SU-DHL-6 (cell line): ENCODE data around the gene ACKR3.

Source experiments
- H2AFZ ChIP-seq: fragments of 200-600 bp; sonication (generic); 2 replicates; pipeline ENCODE4 v1.6.1; 2014; ENCODE audit warnings: low read depth, mild to moderate bottlenecking, moderate library complexity, mixed read lengths, antibody characterized with exemption, low read length; ENCODE audit not compliant: severe bottlenecking
- H3F3A ChIP-seq: fragments of 200-600 bp; shearing (Covaris generic); 2 replicates; pipeline ENCODE4 v1.6.0; 2016; ENCODE audit warnings: antibody characterized with exemption, mild to moderate bottlenecking; ENCODE audit not compliant: insufficient read depth
- H3K27ac ChIP-seq: fragments of 200-600 bp; sonication (generic); 2 replicates; pipeline ENCODE4 v1.5.1; 2016; ENCODE audit warnings: low read depth, mild to moderate bottlenecking, low read length, moderate library complexity, mixed read lengths
- H3K27me3 ChIP-seq: fragments of 200-600 bp; sonication (generic), shearing (Covaris generic); 2 replicates; pipeline ENCODE4 v1.6.0; 2014; ENCODE audit warnings: mild to moderate bottlenecking, low read length
- H3K36me3 ChIP-seq: fragments of 200-600 bp; sonication (generic); 2 replicates; pipeline ENCODE4 v1.6.1; 2014; ENCODE audit warnings: mild to moderate bottlenecking, low read length, mixed read lengths
- H3K4me2 ChIP-seq: fragments of 300-600, 200-600 bp; shearing (Covaris generic), sonication (generic); 2 replicates; pipeline ENCODE4 v1.6.0; 2014; ENCODE audit warnings: low read length, low read depth, mild to moderate bottlenecking; ENCODE audit not compliant: poor library complexity, severe bottlenecking
- H3K4me3 ChIP-seq: fragments of 200-600 bp; sonication (generic); 2 replicates; pipeline ENCODE4 v1.5.1; 2014; ENCODE audit warnings: antibody characterized with exemption, low read length, mild to moderate bottlenecking, mixed read lengths; ENCODE audit not compliant: insufficient read depth, poor library complexity, severe bottlenecking
- H3K79me2 ChIP-seq: fragments of 200-600 bp; sonication (generic); 2 replicates; pipeline ENCODE4 v1.6.1; 2014; ENCODE audit warnings: mild to moderate bottlenecking, low read length, moderate library complexity; ENCODE audit not compliant: insufficient read depth
- H3K9ac ChIP-seq: fragments of 200-600 bp; sonication (generic); 2 replicates; pipeline ENCODE4 v1.7.0; 2014; ENCODE audit warnings: mild to moderate bottlenecking, low read length
- H3K9me2 ChIP-seq: fragments of 200-600 bp; sonication (generic); replicated peaks from 2 replicates; pipeline ENCODE4 v1.6.1; 2014; ENCODE audit warnings: low read length; ENCODE audit not compliant: insufficient read depth
- H3K9me3 ChIP-seq: fragments of 200-600 bp; sonication (generic); 2 replicates; pipeline ENCODE4 v1.6.1; 2014; ENCODE audit warnings: low read length, mixed read lengths; ENCODE audit not compliant: insufficient read depth
- H4K20me1 ChIP-seq: fragments of 200-600 bp; sonication (generic); 2 replicates; pipeline ENCODE4 v1.6.1; 2014; ENCODE audit warnings: low read depth, mild to moderate bottlenecking, antibody characterized with exemption, low read length, moderate library complexity, mixed read lengths
- CTCF ChIP-seq: fragments of 200-600 bp; sonication (generic); IDR thresholded peaks from one replicate; pipeline ENCODE4 v1.5.1; 2017; ENCODE audit warnings: antibody characterized with exemption, mild to moderate bottlenecking, low read length, moderate library complexity; ENCODE audit not compliant: insufficient read depth, poor library complexity, severe bottlenecking
- EZH2phosphoT487 ChIP-seq: fragments of 200-600 bp; sonication (generic), shearing (Covaris generic); conservative IDR thresholded peaks from 2 replicates; pipeline ENCODE4 v1.6.1; 2018; ENCODE audit warnings: mild to moderate bottlenecking, antibody characterized with exemption, low read length, moderate library complexity, mixed read lengths

Gene ACKR3

GRCh38 chr2:236616031-236616430 lies 46.4 kb downstream of the ACKR3 start:
- H4K20me1 ChIP-seq: no peaks in the 10 kb centered on the region
- TF ChIP-seq EZH2phosphoT487 (no peak), CTCF (no peak)
- no peaks in the 10 kb centered on the region for H3K9me3 ChIP-seq
- no peaks in the 10 kb centered on the region for H3K27me3 ChIP-seq
- H3K27ac ChIP-seq: no peak overlapping the region
- no peaks in the 10 kb centered on the region for H3K79me2 ChIP-seq
- no peaks in the 10 kb centered on the region for H3K9me2 ChIP-seq
- H2AFZ ChIP-seq: no peak overlapping the region
- H3K36me3 ChIP-seq: no peaks in the 10 kb centered on the region
- H3K4me3 ChIP-seq: no peak overlapping the region
- H3F3A ChIP-seq: no peaks in the 10 kb centered on the region
- no peak overlapping the region for H3K9ac ChIP-seq
- H3K4me2 ChIP-seq: no peak overlapping the region

- no peaks in the 10 kb centered on the region for H4K20me1 ChIP-seq
- H3K27ac ChIP-seq: no peak overlapping the region
- TF ChIP-seq CTCF (no peak), EZH2phosphoT487 (no peak)
- H3K9me3 ChIP-seq: no peaks in the 10 kb centered on the region
- no peaks in the 10 kb centered on the region for H3K9me2 ChIP-seq
- H3K4me2 ChIP-seq: no peak overlapping the region
- H3K36me3 ChIP-seq: no peaks in the 10 kb centered on the region
- no peaks in the 10 kb centered on the region for H3K79me2 ChIP-seq
- H3K9ac ChIP-seq: no peak overlapping the region
- no peak overlapping the region for H3K4me3 ChIP-seq
- H2AFZ ChIP-seq: no peak overlapping the region
- H3F3A ChIP-seq: no peaks in the 10 kb centered on the region
- no peaks in the 10 kb centered on the region for H3K27me3 ChIP-seq
Observed at GRCh38 chr2:236616624-236617023, 47.0 kb downstream of the ACKR3 start.

GRCh38 chr2:236617221-236617737 lies 47.7 kb downstream of the ACKR3 start:
- no peak overlapping the region for H3K4me2 ChIP-seq
- H3K9me3 ChIP-seq: no peaks in the 10 kb centered on the region
- H4K20me1 ChIP-seq: no peaks in the 10 kb centered on the region
- no peaks in the 10 kb centered on the region for H3K27me3 ChIP-seq
- no peaks in the 10 kb centered on the region for H3K9me2 ChIP-seq
- no peak overlapping the region for H3K27ac ChIP-seq
- H3K9ac ChIP-seq: no peak overlapping the region
- H3K4me3 ChIP-seq: no peak overlapping the region
- H3K79me2 ChIP-seq: no peaks in the 10 kb centered on the region
- H2AFZ ChIP-seq: no peak overlapping the region
- no peaks in the 10 kb centered on the region for H3K36me3 ChIP-seq
- H3F3A ChIP-seq: no peaks in the 10 kb centered on the region
- TF ChIP-seq CTCF (no peak), EZH2phosphoT487 (no peak)

GRCh38 chr2:236617796-236618195 lies 48.2 kb downstream of the ACKR3 start:
- TF ChIP-seq EZH2phosphoT487 (no peak), CTCF (no peak)
- Histone ChIP-seq H3K27me3 (no peaks in the 10 kb centered on the region), H4K20me1 (no peaks in the 10 kb centered on the region), H2AFZ (no peak overlapping the region), H3K27ac (no peak overlapping the region), H3K36me3 (no peaks in the 10 kb centered on the region), H3K9me3 (no peaks in the 10 kb centered on the region), H3K4me3 (no peak overlapping the region), H3K4me2 (no peak overlapping the region), H3F3A (no peaks in the 10 kb centered on the region), H3K9me2 (no peaks in the 10 kb centered on the region), H3K9ac (no peak overlapping the region), H3K79me2 (no peaks in the 10 kb centered on the region)
